HG03066 (cell line): ENCODE results near the gene ACACB.
"Not testable (repeated sequence)": the region's sequence is repeated elsewhere in the genome, so short reads cannot be mapped to it uniquely, and the experiment has no call there.

Experiments
- ATAC-seq: cut with Tn5 transposase; IDR thresholded peaks from one replicate; pipeline ENCODE4 v1.9.1; 2021; ENCODE audit warnings: low read depth; ENCODE audit not compliant: unreplicated experiment

The ACACB gene

DNA sequence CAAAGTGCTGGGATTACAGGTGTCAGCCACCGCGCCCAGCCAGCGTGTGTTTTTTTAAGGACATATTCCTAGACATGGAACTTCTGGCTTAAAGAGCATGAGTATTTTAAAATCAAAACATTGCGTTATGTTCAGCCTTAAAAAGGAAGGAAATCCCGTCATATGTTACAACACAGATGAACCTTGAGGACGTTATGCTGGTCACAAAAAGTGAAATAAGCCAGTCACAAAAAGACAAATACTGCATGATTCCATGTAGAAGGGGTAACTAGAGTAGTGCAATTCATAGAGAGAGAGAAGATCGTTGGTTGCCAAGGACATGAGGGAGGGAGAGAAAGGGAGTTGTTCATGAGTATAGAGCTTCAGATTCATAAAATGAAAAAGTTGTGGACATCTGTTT is 53.9 kb downstream of the ACACB start:
- ATAC-seq = no peak

DNA sequence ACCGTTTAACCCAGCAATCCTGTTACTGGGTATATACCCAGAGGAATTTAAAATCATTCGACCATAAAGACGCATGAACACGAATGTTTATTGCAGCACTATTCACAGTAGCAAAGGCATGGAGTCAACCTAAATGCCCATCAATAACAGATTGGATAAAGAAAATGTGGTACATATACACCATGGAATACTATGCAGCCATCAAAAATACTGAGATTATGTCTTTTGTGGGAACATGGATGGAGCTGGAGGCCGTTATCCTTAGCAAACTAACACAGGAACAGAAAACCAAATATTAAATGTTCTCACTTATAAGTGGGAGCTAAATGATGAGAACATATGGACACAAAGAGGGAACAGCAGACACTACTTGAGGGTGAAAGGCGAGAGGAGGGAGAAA is 56.4 kb downstream of the ACACB start:
- ATAC-seq = not testable (repeated sequence)

DNA sequence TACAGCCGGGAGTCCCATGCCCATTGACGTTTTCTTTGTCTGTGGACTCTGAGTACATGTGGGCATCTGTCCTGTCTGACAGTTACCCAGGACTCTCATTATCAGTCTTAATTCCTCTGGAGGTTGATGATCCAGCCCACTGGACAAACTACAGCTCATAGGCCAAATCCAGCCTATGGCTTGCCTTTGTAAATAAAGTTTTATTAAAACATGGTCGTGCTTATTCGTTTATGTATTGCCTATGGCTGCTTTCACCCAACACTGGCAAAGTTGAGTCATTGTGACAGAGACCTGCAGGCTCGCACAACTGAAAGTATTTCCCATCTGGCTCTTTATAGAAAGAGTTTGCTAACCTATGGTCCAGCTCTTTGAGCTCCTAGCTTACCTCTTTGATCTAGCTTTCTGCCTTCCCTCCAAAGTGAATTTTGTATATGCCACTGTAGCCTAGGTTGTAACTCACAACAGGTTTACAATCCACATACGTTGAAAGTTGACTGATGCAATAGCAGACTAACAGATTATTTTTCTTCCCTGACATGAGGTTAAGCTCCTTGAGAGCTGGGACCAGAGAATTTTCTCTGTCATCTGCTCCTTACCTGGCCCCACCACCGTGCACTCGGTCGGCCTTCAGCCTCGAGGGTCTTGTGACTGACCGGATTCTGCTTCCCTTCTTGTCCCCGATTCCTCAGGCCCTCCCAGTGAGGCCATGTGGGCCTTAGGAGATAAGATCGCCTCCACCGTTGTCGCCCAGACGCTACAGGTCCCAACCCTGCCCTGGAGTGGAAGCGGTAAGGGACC is 57.3 kb downstream of the ACACB start:
- no peak for ATAC-seq

DNA sequence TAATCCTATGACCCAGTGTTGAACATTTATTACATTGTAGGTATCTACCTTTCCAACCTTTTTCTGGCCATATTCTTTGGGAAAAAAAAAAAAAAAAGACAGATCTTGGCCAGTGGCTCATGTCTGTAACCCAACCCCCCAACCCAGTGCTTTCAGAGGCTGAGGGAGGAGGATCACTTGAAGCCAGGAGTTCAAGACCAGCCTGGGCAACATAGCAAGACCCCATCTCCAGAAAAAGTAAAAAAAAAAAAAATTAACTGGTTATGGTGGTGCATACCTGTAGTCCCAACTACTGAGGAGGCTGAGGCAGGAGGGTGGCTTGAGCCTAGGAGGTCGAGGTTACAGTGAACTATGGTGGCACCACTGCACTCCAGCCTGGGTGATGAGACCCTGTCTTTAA is 58.1 kb downstream of the ACACB start:
- ATAC-seq = no peak

DNA sequence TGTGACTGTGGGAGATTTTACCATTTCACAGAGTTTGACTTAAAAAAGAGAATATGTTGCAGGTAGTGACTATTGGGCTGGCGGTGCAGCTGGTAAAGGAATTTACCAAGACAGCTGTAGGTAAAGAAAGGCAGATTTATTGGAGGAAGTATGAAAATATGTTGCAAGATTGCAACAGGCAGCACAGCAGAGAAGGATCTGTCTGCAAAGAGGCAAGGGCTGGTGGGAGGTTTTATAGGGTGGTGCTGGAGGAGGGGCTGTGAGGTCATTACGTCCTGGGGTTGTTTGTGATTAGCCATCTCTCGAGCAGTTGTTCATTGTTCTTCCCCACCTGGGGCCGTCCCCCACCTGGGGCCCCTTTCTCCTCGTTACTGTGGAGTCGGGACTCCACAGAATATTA is 62.1 kb downstream of the ACACB start:
- ATAC-seq = no peak

DNA sequence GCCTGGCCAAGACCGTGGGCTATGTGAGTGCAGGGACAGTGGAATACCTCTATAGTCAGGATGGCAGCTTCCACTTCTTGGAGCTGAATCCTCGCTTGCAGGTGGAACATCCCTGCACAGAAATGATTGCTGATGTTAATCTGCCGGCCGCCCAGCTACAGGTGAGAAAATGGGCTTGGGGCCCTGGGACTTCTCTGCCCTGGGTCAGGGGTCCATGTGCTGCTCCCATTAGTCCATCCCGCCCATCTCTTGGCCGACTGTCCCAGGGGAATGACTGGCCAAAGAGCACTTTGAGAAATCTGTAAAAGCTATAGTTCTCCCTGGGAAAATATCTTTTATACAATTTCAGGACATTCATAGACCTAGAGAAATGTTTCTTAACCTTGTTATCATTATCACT is 63.5 kb downstream of the ACACB start:
- ATAC-seq = no peak

DNA sequence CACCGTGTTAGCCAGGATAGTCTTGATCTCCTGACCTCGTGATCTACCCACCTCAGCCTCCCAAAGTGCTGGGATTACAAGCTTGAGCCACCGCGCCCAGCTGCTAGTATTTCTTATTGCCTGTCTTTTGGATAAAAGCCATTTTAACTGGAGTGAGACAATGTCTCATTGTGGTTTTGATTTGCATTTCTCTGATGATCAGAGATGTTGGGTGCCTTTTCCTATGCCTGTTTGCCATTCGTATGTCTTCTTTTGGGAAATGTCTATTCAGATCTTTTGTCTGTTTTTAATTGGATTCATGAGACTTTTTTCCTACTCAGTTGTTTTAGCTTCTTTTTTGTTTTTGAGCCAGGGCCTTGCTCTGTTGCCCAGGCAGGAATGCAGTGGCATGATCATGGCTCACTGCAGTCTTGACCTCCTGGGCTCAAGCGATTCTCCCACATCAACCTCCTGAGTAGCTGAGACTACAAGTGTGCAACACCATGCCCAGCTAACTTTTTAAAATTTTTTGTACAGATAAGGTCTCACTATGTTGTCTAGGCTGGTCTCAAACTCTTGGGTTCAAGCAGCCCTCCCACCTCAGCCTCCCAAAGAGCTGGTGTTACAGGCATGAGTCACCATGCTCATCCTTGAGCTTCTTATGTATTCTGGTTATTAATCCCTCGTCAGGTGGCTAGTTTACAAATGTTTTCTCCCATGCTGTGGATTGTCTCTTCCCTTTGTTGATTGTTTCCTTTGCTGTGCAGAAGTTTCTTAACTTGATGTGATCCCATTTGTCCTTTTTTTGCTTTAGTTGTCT is 65.9 kb downstream of the ACACB start:
- ATAC-seq = no peak

DNA sequence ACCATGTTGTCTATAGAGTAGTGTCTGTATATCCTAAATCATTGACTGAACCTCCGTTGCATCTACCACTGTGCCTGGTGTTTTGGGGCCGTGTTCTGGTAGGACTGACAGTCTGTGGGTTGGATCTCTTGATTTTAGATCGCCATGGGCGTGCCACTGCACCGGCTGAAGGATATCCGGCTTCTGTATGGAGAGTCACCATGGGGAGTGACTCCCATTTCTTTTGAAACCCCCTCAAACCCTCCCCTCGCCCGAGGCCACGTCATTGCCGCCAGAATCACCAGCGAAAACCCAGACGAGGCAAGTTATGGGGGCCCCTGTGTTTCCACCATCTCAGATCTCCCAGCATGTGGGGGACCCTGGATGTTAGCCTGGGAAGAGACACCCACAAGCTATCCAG is 69.1 kb downstream of the ACACB start:
- ATAC-seq = no peak

DNA sequence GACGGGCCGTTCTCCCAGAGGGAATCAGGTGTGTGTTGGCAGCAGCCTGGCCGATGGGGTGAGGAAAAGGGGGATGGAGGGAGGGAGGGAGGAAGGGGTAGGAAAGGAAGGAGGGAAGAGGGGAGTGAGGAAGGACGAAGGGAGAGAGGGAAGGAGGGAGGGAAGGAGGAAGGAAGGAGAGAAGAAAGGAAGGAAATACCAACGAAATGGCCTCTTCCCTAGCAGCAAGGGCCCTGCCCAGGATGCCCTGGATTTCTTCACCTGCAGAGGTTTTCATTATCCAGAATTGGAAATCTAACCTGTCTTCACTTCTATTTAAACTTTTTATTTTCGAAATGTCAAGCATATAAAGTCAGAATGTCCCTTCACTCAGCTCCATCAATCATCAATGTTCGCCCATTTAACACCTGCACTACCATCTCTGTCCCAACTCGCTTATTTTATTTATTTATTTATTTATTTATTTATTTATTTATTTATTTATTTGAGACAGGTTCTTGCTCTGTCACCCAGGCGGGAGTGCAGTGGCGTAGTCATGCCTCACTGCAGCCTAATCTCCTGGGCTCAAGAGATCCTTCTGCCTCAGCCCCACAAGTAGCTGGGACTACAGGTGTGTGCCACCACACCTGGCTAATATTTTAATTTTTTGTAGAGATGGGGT is 70.7 kb downstream of the ACACB start:
- ATAC-seq = no peak

DNA sequence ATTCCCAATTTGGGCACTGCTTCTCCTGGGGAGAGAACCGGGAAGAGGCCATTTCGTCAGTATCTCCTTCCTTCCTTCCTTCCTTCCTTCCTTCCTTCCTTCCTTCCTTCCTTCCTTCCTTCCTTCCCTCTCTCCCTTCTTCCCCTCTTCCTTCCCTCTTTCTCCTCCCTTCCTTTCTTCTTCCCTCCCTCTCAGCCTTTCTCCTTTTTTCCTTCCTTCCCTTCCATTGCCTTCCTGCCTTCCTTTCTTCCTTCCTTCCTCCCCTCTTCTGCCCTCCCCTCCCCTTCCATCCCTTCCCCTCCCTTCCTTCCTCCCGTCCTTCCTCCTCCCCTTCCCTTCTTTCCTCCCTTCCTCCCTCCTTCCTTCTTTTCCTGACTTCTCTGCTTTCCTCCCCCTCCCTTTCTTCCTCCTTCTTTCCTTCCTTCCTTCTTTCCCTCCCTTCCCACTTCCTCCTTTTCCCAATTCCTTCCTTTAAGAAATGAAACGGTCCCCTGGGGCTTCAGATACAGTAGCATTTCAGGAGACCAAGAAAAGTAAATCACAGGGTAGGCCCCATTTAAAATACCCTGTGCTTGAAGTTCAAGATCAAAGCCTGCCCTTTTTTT is 71.8 kb downstream of the ACACB start:
- ATAC-seq = no peak

DNA sequence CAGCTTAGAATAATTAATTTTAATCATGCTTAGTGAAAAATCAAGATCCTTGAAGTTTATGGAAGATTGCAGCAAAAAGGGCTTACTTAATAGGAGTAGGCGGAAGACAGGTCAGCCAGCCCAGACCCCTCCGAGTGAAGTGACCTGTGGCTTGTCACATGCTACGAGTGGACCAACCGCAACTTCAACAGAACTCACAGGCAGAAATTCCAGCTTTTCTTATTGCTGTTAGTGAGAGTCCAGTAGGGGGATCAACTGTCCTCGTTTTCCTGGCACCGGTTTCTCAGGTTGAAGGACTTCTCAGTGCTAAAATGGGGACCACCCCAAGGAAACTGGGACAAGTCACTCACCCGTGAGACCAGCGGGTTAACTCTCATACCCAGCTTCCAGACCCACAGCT is 72.9 kb downstream of the ACACB start:
- ATAC-seq = no peak

DNA sequence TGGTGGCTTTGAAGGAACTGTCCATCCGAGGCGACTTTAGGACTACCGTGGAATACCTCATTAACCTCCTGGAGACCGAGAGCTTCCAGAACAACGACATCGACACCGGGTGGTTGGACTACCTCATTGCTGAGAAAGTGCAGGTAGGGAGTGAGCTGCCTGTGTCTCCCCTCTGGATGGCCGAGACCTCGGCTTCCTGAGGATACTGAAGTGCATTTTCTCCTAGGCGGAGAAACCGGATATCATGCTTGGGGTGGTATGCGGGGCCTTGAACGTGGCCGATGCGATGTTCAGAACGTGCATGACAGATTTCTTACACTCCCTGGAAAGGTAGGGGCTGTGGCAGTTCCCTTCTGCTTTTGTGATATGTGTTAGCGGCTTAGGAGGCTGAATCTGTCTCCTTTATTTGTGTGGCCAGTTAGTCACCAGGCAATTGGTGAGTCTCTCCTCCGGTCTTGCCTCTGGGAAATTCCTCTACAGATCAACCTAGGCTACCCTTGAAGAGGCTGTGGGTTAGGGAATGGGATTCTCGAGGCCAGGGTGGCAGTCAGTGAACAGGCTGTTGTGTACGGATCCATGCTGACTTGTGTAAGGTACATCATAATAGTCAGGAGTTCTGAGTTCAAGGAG is 75.3 kb downstream of the ACACB start:
- no peak for ATAC-seq

DNA sequence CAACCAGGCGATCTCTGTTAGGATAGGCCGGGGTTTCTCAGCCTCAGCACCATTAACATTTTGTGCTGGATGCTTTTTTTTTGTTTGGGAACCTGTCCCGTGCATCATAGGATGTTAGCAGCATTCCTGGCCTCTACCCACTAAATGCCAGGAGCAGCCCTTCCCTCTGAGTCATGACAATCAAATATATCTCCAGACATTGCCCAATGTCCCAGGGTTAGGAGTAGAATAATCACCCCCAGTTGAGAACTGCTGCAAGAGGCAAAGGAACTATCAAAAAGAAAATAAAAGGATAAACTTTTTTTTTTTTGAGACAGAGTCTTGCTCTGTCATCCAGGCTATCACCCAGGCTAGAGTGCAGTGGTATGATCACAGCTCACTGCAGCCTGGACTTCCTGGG is 76.0 kb downstream of the ACACB start:
- ATAC-seq = no peak

DNA sequence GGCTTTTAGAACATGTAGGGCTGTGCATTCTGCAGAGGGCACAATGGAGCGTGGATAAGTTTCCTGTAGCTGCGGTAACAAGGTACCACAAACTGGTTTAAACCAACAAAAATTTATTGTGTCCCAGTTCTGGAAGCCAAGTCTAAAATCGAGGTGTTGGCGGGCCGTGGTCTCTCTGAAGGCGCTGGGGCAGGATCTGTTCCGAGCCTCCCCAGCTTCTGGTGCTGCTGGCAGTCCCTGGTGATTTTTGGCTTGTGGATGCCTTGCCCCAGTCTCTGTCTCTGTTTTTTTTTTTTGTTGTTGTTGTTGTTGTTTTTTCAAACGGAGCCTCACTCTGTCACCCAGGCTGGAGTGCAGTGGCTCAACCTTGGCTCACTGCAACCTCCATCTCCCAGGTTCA is 77.5 kb downstream of the ACACB start:
- ATAC-seq = no peak

DNA sequence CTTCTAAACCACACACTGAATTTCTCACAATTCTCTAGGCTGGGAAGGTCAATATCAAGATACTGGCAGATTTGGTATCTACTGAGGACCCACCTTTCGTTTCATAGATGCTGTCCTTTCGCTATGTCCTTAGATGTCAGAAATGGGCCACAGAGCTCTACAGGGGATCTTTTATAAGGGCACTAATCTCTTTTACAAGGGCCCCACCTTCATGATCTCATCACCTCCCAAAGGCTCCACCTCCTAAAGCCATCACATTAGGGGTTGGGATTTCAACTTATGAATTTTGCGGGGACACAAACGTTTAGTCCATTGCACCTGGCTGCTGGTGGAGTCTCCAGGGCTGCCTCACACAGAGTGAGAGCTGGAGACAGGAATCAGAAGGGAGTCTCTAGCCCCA is 79.9 kb downstream of the ACACB start:
- ATAC-seq = no peak

DNA sequence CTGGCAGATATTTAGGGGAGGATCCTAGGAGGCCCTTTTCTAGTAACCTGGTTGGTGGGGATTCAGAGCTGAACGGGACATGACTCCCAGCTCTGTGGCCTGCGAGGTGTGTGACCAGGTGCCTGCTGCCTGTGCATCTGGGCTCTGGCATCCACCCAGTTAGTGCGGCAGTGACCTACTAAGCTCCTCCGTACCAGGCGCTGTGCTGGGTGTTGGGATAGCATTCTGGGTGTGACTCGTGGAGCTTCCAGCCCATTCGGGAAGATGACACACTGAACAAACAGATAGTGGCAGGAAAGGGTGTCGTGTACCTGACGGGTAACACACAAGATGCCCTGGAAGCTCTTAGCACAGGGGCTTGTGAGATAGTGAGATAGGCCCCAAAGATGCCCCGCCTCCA is 80.9 kb downstream of the ACACB start:
- no peak for ATAC-seq

DNA sequence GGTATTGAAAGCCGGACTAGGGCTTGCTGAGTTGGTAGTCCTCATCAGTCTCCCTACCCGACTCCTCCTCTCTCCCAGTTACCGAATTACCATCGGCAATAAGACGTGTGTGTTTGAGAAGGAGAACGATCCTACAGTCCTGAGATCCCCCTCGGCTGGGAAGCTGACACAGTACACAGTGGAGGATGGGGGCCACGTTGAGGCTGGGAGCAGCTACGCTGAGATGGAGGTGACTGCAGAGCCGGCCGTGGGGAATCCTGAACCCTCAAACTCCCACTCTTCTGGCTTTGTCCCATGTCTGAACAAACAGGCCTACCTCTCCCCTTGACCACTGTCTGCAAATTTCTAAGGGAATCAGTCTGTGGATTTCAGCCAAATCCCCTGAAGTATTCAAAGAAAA is 82.9 kb downstream of the ACACB start:
- no peak for ATAC-seq

DNA sequence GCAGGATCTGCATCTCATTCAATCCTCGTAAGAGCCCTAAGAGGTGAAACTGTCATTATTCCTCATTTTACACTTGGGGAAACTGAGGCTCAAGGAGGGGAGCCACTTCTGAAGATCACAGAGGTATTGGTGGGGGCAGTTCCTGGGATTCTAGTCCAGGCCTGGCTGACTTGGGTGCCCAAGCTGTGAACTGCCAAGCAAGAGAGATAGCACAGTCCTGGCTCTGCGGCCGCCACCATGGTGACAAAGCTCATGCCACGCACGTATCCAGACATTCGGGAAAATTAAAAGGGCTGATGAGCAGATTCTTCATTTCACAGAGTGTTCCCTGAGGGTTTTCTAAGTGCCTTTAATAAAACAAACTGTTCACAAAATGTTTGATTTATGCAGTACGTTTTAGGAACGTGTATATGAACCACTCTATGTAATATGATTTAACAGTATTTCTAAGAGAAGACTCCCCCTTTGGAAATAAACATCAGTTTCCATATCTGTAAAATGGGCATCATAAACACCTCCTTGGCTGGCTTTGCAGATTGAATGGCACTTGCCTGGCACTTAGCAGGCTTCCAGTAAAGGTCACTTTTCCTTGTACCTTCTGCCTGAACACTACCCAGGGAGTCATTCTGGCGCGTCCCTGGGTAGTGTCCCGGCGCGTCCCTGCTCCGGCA is 84.6 kb downstream of the ACACB start:
- no peak for ATAC-seq

DNA sequence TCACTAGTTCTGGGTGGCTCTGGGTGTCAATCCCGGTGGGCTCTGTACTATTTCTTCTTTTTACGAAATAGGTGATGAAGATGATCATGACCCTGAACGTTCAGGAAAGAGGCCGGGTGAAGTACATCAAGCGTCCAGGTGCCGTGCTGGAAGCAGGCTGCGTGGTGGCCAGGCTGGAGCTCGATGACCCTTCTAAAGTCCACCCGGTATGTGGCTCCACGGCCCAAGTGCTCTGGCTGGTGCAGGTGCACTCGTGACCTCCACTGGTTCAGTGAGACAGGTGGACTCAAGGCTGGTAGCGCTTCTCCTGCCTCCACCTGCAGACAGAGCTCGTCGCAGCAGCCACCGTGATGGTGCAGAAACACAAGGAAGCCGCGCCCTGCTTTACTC is 85.1 kb downstream of the ACACB start:
- no peak for ATAC-seq

DNA sequence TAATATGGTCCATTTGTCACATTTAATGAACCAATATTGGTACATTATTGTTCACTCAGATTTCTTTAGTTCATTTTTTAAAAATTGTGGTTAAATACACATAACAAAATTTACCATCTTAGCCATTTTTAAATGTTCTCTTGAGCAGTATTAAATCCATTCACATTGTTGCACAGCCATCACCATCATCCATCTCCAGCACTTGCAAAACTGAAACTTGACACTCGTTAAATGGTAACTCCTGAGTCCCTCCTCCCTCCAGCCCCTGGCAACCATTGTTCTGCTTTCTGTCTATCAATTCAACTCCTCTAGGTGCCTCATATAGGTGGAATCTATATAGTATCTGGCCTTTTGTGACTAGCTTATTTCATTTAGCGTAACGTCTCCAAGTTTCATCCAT is 86.4 kb downstream of the ACACB start:
- no peak for ATAC-seq
